NCI-H2196 (cell line): Measurements from ENCODE around the gene PNKD.

Experiments
- DNase-seq: peaks from one replicate; lab custom pipeline; 2025; ENCODE audit not compliant: unreplicated experiment; lab: John Stamatoyannopoulos, UW

Gene PNKD

GRCh38 chr2:218369330-218369729 lies 99.0 kb downstream of the PNKD start:
- no peak for DNase-seq

DNA sequence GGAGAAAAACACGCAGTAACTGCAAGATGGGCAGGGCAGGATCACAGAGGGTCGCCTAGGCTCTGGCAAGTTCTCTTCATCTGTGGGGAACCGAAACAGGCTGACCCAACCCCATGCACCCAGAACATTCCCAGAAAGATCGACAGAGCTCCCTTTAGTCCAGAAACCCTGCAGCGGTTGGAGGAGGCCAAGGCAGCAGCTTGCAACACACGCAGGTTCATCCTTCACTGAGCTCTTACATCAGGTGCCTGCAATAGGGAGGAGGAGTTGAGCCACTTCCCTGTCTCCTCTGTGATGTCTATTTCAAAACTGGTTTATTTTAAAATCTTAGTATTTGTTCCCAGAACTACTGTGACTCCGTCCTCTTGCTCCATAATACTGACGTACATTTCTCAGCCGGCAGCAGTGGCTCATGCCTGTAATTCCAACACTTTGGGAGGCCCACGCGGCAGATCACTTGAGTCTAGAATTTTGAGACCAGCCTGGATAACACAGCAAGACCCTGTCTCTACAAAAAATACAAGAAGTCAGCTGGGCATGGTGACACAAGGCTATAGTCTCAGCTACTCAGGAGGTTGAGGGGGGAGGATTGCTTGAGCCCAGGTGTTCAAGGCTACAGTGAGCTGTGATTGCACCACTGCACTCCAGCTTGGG lies 100.2 kb downstream of the PNKD start:
- DNase-seq = no peak

DNA sequence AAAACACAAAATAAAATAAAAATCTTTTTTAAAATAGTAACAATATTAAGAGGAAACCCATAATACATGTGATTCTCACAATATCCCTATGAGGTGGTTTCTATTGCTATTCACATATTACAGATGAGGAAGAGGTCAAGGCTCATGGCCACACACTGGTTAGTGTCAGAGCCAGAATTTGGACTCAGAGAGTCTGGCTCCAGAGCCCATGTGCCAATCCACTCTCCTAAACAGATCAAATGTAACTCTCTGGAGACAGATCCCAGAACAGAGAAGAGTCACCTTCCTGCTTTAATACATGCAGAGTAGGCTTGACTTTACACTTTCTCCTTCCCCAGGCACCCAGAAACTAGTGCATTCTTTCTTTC lies 101.6 kb downstream of the PNKD start:
- no peak for DNase-seq

DNA sequence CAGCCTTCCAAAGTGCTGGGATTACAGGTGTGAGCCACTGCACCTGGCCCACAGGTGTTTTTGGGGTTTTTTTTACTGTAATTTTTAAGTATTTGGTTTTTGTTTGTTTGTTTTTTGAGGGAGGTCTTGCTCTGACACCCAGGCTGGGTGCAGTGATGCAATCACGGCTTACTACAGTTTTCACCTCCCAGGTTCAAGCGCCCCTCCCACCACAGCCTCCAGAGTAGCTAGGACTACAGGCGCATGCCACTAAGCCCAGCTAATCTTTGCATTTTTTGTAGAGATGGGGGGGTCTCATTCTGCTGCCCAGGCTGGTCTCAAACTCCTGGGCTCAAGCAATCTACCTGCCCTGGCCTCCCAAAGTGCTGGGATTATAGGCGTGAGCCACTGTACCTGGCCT lies 104.5 kb downstream of the PNKD start:
- DNase-seq = no peak

DNA sequence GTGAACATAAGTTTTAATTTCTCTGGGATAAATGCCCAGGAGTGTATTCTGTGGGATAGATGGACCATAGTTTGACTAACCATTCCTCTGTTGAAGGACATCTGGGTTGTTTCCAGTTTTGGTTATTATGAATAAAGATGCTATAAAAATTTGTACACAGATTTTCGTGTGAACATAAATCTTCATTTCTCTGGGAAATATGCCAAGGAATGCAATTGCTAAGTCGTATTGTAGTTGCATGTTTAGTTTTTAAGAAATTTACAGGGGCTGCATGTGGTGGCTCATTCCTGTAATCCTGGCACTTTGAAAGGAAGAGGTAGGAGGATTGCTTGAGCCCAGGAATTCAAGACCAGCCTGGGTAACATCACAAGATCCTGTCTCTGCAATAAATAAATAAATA lies 104.9 kb downstream of the PNKD start:
- DNase-seq = no peak

GRCh38 chr2:218378053-218378452 lies 107.7 kb downstream of the PNKD start:
- no peak for DNase-seq

- DNase-seq = no peak
Observed at GRCh38 chr2:218381916-218382366, 111.6 kb downstream of the PNKD start, which contains the start of gene SLC11A1. TSS of gene SLC11A1 (plus strand) at chr2:218382273. CDS start at chr2:218382369, 96 bp downstream.

- no peak for DNase-seq
Observed at GRCh38 chr2:218382785-218383184, 112.5 kb downstream of the PNKD start.

- DNase-seq = no peak
Observed at GRCh38 chr2:218383892-218384519, 113.7 kb downstream of the PNKD start.

DNA sequence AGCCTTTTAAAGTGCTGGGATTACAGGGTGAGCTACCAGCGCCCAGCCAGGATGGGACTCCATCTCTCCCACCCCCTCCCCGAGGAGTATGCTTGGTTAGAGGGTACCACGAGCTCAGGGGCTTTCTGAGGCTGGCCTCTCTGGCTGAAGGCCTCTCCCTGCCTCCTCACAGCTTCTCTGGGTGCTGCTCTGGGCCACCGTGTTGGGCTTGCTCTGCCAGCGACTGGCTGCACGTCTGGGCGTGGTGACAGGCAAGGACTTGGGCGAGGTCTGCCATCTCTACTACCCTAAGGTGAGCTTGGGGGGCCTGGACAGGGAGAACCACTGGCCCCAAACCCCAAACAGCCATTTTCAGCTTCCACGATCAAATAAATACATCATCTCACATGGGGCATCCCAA lies 114.7 kb downstream of the PNKD start:
- DNase-seq = no peak

- DNase-seq = no peak
Observed at GRCh38 chr2:218386505-218387368, 116.4 kb downstream of the PNKD start.

GRCh38 chr2:218387369-218388194 lies 117.3 kb downstream of the PNKD start:
- DNase-seq = peak; percentile 73

GRCh38 chr2:218389333-218390150 lies 119.2 kb downstream of the PNKD start:
- DNase-seq = no peak

GRCh38 chr2:218391202-218391601 lies 120.9 kb downstream of the PNKD start:
- DNase-seq = no peak

GRCh38 chr2:218392459-218392858 lies 122.1 kb downstream of the PNKD start:
- no peak for DNase-seq

DNA sequence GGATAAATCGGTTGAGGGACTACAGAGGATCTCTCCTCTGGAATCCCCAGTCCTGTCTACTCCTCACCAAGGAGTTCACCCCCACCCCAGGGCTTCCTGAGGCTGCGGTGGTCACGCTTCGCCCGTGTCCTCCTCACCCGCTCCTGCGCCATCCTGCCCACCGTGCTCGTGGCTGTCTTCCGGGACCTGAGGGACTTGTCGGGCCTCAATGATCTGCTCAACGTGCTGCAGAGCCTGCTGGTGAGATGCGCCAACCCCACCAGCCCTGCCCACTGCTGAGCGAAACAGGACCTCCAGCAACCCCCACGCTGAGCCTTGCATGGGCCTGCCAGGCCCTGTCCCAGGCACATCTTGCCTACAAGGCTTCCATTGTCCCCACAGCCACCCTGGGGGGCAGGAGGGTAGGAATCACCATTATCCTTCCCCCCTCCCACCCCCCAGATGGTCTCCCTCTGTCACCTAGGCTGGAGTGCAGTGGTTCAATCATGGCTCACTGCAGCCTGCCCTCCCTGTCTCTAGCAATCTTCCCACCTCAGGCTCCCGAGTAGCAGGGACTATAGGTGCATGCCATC lies 122.7 kb downstream of the PNKD start:
- no peak for DNase-seq

DNA sequence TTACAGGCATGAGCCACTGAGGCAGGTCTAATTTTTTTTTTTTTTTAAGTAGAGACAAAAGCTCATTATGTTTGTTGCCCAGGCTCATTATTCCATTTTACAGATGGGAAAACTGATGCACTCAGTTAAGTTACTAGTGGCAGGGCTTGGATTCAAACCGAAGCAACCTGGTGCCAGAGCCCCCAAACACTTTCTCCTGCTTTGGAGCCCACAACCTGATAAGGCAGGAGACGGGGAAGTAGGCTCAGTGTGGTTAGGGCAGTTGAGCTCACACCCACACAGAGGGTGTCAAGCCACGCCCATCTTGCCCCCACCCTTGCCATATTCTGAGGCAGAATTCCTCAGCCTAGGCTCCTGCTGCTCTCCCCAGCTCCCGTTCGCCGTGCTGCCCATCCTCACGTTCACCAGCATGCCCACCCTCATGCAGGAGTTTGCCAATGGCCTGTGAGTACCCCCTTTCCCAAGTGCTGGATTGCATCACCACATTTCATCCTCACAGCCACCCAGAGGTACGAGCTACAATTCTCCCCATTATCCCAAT lies 123.5 kb downstream of the PNKD start:
- DNase-seq = no peak

GRCh38 chr2:218394298-218395089 lies 124.2 kb downstream of the PNKD start:
- no peak for DNase-seq

DNA sequence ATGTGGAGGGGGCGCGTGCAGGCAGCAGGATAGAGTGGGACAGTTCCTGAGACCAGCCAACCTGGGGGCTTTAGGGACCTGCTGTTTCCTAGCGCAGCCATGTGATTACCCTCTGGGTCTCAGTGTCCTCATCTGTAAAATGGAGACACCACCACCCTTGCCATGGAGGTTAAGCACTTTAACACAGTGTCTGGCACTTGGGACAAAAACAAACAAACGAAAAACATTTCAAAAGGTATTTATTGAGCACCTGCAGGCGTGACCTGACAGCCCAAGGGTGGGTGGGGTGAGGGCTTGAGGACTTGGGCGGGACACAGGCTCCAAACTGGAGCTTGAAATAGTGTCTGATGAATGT lies 124.7 kb downstream of the PNKD start:
- DNase-seq = no peak
